Measurements from ENCODE around the gene NRTN. TPM values are rescaled to one million over a fixed set of nuclear protein-coding genes. Genes with fewer than 3 reads are reported as not detected.

Gene NRTN
- total RNA-seq, 1 experiment from 2014 or later: 4.6 TPM

- H2BK20ac ChIP-seq (ENCODE audit: low read depth, low read length, poor library complexity, severe bottlenecking): no peak overlapping the region
- no peaks in the 10 kb centered on the region for H3K9me3 ChIP-seq (ENCODE audit: control insufficient read depth, low read depth, low read length)
- no peak overlapping the region for H3K4me2 ChIP-seq (ENCODE audit: insufficient read depth, insufficient read length, low read length)
- H2BK12ac ChIP-seq (ENCODE audit: insufficient read length, low read depth, low read length): no peak overlapping the region
- TF ChIP-seq CTCF (conservative IDR thresholded peaks at IDR 0.05): no peak
- no peaks in the 10 kb centered on the region for H3K4me1 ChIP-seq (ENCODE audit: insufficient read depth, low read length)
- no peak overlapping the region for H2BK120ac ChIP-seq (ENCODE audit: low read depth, low read length, poor library complexity, severe bottlenecking)
- no peak overlapping the region for H3K9ac ChIP-seq (ENCODE audit: extremely low read depth, insufficient read length, low read length)
- no CpG with 5 or more reads among the region's 17 CpGs for WGBS (ENCODE audit: extremely low coverage, insufficient read length, low lambda C conversion rate)
- no peak overlapping the region for H2BK5ac ChIP-seq (ENCODE audit: insufficient read length, low read length)
- H2AK5ac ChIP-seq (ENCODE audit: insufficient read length, low read length): no peak overlapping the region
- H3K79me2 ChIP-seq (ENCODE audit: insufficient read depth, low read length): no peaks in the 10 kb centered on the region
- H3T11ph ChIP-seq (ENCODE audit: low read length): no peak overlapping the region
- DNase-seq: no peak
- no peaks in the 10 kb centered on the region for H3K79me1 ChIP-seq (ENCODE audit: insufficient read depth, low read depth, low read length, poor library complexity, severe bottlenecking)
- H4K20me1 ChIP-seq (ENCODE audit: control insufficient read depth, insufficient read depth, insufficient read length): no peaks in the 10 kb centered on the region
- H3K4me3 Mint-ChIP-seq: no peak overlapping the region
- peaks cover 25% of the 10 kb centered on the region for H3K27me3 Mint-ChIP-seq (ENCODE audit: low read depth)
- H3K27me3 ChIP-seq (ENCODE audit: insufficient read depth, low read length): no peaks in the 10 kb centered on the region
- no peaks in the 10 kb centered on the region for H3K9me3 Mint-ChIP-seq
- H3K18ac ChIP-seq (ENCODE audit: insufficient read length, low read depth, low read length): no peak overlapping the region
- no peak overlapping the region for H3K27ac ChIP-seq (ENCODE audit: insufficient read length, low read depth, low read length)
- no peak overlapping the region for H2AFZ ChIP-seq (ENCODE audit: low read length)
- no peak overlapping the region; the same call in 1 of the 2 replicates for H3K14ac ChIP-seq (ENCODE audit: insufficient read depth, low read length)
- H4K8ac ChIP-seq (replicated peaks; ENCODE audit: insufficient read length, low read depth, low read length): no peak overlapping the region
- H3K23me2 ChIP-seq (ENCODE audit: insufficient read length, low read depth, low read length, poor library complexity, severe bottlenecking): no peaks in the 10 kb centered on the region
- no peak overlapping the region for H3K56ac ChIP-seq (ENCODE audit: insufficient read length, low read depth, low read length)
- H2BK15ac ChIP-seq (ENCODE audit: low read depth, low read length): no peak overlapping the region
- no peak overlapping the region for H3K4ac ChIP-seq (ENCODE audit: low read depth, low read length)
- no peaks in the 10 kb centered on the region for H3K4me1 Mint-ChIP-seq
- no peak overlapping the region for H3K27ac Mint-ChIP-seq
- no peak overlapping the region for H4K5ac ChIP-seq (ENCODE audit: insufficient read length, low read depth, low read length)
- H3K23ac ChIP-seq (ENCODE audit: insufficient read length, low read depth, low read length): no peak overlapping the region
- no peak overlapping the region for H4K91ac ChIP-seq (ENCODE audit: insufficient read length, low read depth, low read length)
- H3K36me3 Mint-ChIP-seq (ENCODE audit: insufficient read depth in 1 of 3, low read depth in 3 of 3): no peaks in the 10 kb centered on the region
These were observed 29.1 kb upstream of the NRTN start for GRCh38 chr19:5775668-5776309.

Measured in H9 (cell line).